Calu3 (cell line): ENCODE measurements around the gene SORL1-AS1.

Source experiments
- BruUV-seq: library from RNA; stranded (reverse); fragments of 400-500 nt; replicated peaks from 2 replicates; lab custom pipeline; 2021; lab: Mats Ljungman, UMichigan
- CTCF ChIA-PET: fragments of 300-600 bp; sonication (Branson Sonifier 250); formaldehyde crosslinking; loops from one replicate; lab custom pipeline; 2022; ENCODE audit warnings: antibody characterized with exemption; lab: Charles Lee
- DNase-seq: peaks from one replicate; pipeline ENCODE4 v3.0.0; 2022
- H3K27ac Mint-ChIP-seq: one replicate; pipeline ENCODE4 v1.8.0; 2022; ENCODE audit warnings: mixed read lengths; ENCODE audit not compliant: unreplicated experiment
- H3K27me3 Mint-ChIP-seq: one replicate; pipeline ENCODE4 v1.8.0; 2022; ENCODE audit warnings: mixed read lengths; ENCODE audit not compliant: unreplicated experiment
- H3K36me3 Mint-ChIP-seq: one replicate; pipeline ENCODE4 v1.8.0; 2022; ENCODE audit warnings: mild to moderate bottlenecking, moderate library complexity, mixed read lengths; ENCODE audit not compliant: insufficient read depth, unreplicated experiment
- H3K4me1 Mint-ChIP-seq: one replicate; pipeline ENCODE4 v1.8.0; 2022; ENCODE audit warnings: mild to moderate bottlenecking, low read depth, mixed read lengths; ENCODE audit not compliant: unreplicated experiment
- H3K4me3 Mint-ChIP-seq: one replicate; pipeline ENCODE4 v1.8.0; 2022; ENCODE audit warnings: mild to moderate bottlenecking, low read depth, moderate library complexity, mixed read lengths; ENCODE audit not compliant: unreplicated experiment
- H3K9me3 Mint-ChIP-seq: one replicate; pipeline ENCODE4 v1.8.0; 2022; ENCODE audit warnings: low read depth, mixed read lengths; ENCODE audit not compliant: unreplicated experiment
- intact Hi-C: fragments of 100-400 bp; cut with micrococcal nuclease; formaldehyde crosslinking; loops from one replicate; pipeline ENCODE4 v1.10.0; 2022; ENCODE audit not compliant: unreplicated experiment
- TF ChIP-seq, protein P1 (sequence below): fragments of 200-600 bp; IDR thresholded peaks from one replicate; pipeline ENCODE4 v1.8.0; 2022; ENCODE audit warnings: antibody characterized with exemption; ENCODE audit not compliant: unreplicated experiment

The SORL1-AS1 gene

DNA sequence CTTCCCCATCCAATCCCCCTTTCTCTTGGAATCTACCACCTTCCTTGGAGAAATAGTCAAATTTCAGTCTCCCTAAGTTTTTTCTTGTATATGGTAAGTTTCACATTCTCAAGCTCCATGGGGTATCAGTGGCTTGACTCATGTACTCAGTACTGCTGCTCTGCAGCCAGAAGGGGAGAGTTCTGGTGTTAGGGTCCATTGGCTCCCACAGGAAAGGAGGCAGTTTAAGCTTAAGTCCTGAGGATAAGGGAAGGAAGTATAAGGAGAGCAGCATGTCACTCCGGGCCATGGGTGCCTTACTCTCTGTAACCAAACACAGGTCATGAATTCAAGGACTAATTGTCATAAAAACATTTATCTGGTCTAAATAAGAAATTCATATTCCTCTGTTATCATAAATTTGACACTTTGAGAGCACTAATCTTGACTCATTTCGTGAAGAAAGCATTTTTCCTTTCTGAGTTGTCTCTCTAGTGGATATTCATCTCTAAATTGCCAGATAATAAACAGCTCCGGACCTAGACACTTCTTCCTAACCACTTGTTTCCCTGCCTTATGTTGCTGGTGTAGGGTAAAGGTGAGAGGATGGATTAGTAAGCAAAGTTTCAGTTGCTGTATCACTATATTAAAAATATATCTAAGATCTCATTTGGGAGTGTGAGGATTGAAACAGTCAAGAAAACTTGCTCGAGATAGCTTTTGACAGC, 20.8 kb downstream of the SORL1-AS1 start:
- no peaks in the 10 kb centered on the region for H3K9me3 Mint-ChIP-seq
- CTCF ChIA-PET: no interaction called here
- intact Hi-C loops: no loop called here
- H3K27me3 Mint-ChIP-seq: peaks cover 58% of the 10 kb centered on the region
- no peaks in the 10 kb centered on the region for H3K36me3 Mint-ChIP-seq
- DNase-seq: no peak
- H3K4me1 Mint-ChIP-seq: no peaks in the 10 kb centered on the region
- H3K27ac Mint-ChIP-seq: no peak overlapping the region
- TF ChIP-seq, protein P1, sequence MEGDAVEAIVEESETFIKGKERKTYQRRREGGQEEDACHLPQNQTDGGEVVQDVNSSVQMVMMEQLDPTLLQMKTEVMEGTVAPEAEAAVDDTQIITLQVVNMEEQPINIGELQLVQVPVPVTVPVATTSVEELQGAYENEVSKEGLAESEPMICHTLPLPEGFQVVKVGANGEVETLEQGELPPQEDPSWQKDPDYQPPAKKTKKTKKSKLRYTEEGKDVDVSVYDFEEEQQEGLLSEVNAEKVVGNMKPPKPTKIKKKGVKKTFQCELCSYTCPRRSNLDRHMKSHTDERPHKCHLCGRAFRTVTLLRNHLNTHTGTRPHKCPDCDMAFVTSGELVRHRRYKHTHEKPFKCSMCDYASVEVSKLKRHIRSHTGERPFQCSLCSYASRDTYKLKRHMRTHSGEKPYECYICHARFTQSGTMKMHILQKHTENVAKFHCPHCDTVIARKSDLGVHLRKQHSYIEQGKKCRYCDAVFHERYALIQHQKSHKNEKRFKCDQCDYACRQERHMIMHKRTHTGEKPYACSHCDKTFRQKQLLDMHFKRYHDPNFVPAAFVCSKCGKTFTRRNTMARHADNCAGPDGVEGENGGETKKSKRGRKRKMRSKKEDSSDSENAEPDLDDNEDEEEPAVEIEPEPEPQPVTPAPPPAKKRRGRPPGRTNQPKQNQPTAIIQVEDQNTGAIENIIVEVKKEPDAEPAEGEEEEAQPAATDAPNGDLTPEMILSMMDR: no peak
- no TSS peak for BruUV-seq
- no peak overlapping the region for H3K4me3 Mint-ChIP-seq

DNA sequence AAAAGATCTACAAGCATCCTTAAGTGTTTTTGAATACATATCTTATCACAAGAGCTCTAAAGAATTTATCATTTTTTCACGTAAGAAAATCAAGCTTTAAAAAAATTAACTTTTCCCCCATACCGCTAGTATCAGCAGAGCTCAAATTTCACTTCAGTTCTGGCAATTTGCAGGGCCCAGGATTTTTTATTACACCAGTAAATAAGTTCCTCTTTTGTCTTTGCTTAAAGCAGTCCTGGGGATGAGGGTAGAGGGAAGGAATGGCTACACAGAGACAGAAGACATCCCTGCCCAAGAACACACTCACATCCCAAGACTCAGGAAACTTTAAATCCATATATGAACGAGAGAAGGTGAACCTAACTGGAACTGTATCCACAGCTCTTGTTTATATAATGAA, 23.2 kb downstream of the SORL1-AS1 start:
- H3K27ac Mint-ChIP-seq: no peak overlapping the region
- H3K36me3 Mint-ChIP-seq: no peaks in the 10 kb centered on the region
- H3K4me3 Mint-ChIP-seq: no peak overlapping the region
- no TSS peak for BruUV-seq
- TF ChIP-seq, protein P1: no peak
- no peaks in the 10 kb centered on the region for H3K9me3 Mint-ChIP-seq
- DNase-seq: no peak
- H3K27me3 Mint-ChIP-seq: peaks cover 58% of the 10 kb centered on the region
- no peaks in the 10 kb centered on the region for H3K4me1 Mint-ChIP-seq
- intact Hi-C loops: no loop called here
- CTCF ChIA-PET: interaction anchor here (0.7 kb wide), 1 partner anchor 487 kb away, joined by 3 read pairs; no protein-coding TSS in a partner anchor

- no TSS peak for BruUV-seq
- intact Hi-C loops: no loop called here
- TF ChIP-seq, protein P1: no peak
- peaks cover 65% of the 10 kb centered on the region for H3K27me3 Mint-ChIP-seq
- no peak for DNase-seq
- no peaks in the 10 kb centered on the region for H3K9me3 Mint-ChIP-seq
- no peaks in the 10 kb centered on the region for H3K4me1 Mint-ChIP-seq
- H3K27ac Mint-ChIP-seq: no peak overlapping the region
- peak overlapping the region; percentile 55 for H3K4me3 Mint-ChIP-seq
- CTCF ChIA-PET: interaction anchor here (1.0 kb wide), 1 partner anchor 164 kb away, joined by 3 read pairs; no protein-coding TSS in a partner anchor
- no peaks in the 10 kb centered on the region for H3K36me3 Mint-ChIP-seq
Observed at GRCh38 chr11:121427400-121427744, 25.4 kb downstream of the SORL1-AS1 start.

DNA sequence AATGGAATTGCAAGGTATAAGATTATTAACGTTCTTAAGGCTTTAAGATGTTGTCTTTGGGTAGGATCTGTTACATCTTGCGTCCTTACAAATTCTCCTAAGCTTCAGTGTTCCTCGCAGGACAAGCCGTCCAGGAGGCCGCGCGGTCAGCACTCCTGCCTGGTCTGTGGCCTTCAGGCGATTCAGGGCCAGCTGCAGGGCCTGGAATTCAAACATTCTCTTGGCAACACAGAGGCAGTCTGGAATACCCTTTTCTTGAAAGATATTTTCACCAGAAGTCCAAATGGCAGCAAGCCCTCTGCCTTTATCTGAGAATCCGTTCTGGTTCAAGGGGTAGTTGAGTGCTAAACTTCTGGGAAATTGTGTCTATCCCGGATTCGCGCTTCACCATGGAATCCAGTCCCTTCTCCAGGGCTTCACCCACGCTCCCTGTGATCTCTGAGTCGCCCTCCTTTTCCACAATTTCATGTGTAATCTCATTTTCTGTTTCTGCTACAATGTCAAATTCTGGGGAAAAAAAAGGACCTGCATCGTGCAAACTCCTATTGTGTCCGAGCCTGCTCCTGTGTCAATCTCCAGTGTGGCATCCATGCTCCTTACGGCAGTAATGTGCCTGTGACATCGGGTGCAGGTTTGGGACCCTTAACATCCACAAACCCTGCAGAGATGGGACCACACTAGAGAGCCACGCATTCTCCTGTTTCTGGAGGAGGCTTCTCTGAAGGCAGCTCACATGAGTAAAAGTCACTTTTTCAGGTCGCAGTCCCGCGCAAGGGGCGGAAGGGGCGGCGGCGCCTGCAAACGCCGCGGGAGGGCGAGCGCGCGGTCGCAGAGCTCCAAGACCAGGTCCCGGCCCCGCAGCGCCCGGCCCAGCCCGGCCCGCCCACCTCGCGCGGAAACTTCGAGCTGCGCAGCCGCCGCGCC, 26.0 kb downstream of the SORL1-AS1 start:
- peak; percentile 16 for DNase-seq
- H3K27me3 Mint-ChIP-seq: peaks cover 59% of the 10 kb centered on the region
- no peaks in the 10 kb centered on the region for H3K9me3 Mint-ChIP-seq
- TF ChIP-seq, protein P1: no peak
- BruUV-seq: no TSS peak
- no peaks in the 10 kb centered on the region for H3K4me1 Mint-ChIP-seq
- CTCF ChIA-PET: interaction anchor here (1.0 kb wide), 1 partner anchor 165 kb away, joined by 3 read pairs; no protein-coding TSS in a partner anchor
- H3K27ac Mint-ChIP-seq: no peak overlapping the region
- H3K36me3 Mint-ChIP-seq: no peaks in the 10 kb centered on the region
- intact Hi-C loops: no loop called here
- H3K4me3 Mint-ChIP-seq: peak overlapping the region; percentile 55
